ENCODE results near the gene GASK1A.
"Not testable (repeated sequence)": the region's sequence is repeated elsewhere in the genome, so short reads cannot be mapped to it uniquely, and the experiment has no call there.

The GASK1A gene

GRCh38 chr3:43031889-43032545 lies 52.9 kb downstream of the GASK1A start:
- DNase-seq (ENCODE audit: low read depth in 2 of 2): no peak

GRCh38 chr3:43032646-43033628 lies 53.8 kb downstream of the GASK1A start:
- DNase-seq (ENCODE audit: low read depth in 2 of 2): no peak

GRCh38 chr3:43034200-43034599 lies 55.1 kb downstream of the GASK1A start:
- no peak for DNase-seq (ENCODE audit: low read depth in 2 of 2)

DNA sequence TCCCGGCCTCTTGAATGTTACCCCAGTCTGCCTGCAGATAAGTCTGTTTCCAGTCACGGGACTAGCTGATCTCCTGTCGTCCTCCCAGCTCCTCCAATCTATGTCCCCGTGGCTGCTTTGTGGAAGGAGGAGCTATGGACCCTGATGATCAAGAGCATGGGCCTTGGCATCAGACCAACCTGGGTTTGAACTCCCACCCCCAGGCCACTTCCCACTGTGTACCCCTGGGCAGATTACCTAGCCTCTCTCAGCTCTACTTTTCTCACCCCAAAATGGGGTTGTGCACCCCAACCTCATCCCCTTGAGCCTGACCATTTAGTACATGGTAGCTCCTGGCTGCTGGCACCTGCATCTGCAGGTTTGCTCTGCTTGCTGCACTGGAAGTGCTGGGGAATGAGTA lies 55.8 kb downstream of the GASK1A start:
- DNase-seq (ENCODE audit: low read depth in 2 of 2): no peak

DNA sequence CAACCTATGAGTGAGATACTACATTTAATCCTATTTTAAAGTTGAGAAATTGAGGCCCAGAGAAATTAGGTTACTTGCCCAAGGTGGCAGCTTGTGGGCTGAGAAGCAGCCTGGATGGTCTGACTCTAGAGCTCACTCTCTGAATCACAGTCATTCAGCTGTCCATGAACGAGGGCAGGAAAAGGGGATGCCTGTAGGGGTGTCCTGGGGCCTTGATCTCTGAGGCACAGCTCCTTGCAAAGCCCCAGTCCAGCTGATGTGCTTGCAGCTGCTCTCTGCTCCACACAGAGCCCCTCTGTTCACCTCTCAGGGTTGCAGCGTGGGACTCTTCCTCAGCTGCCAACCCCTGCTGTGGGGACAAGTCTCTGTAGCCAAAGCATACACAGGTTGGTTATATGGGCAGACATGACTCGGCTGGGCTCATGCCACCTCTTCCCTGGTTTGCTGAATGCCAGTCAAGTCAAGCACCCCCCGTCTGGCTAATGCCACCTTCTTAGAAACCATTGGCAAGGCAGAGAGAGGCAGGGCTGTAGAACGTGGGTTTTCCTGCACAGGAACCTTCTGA lies 56.8 kb downstream of the GASK1A start:
- no peak for DNase-seq (ENCODE audit: low read depth in 2 of 2)

DNA sequence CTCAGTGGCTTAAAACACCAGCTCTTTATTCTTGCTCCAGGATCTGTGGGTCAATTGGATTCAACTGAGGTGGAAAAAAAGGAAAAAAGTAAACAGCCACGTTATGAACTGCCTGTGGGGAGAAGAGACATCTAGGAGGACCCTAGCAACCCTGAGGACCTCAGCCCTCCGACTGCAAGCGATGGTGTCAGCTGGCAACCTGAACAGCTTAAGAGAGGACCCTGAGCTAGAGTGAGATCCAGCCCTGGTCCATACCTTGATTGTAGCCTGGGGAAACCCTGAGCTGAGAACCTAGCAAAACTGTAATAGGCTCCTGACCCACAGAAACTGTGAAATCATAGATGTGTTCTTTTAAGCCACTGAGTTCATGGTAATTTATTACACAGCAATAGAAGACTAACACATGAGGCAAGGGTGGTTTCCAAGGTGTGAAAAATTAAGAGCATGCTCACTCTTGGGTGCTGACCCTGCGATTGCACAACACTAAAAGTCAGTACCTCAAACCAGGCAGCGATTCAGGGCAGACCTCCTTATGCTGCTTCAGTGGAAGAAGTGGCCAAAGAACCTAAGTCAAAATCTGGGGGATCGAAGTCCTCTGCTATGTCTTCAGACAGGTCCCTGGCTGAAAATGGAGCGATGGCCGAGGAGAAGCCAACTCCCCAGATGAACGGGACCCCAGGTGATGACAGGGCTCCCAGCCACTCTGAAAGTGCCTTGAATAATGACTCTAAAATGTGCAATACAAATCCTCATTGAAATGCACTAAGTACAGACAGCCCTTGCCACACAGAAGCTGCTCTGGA lies 57.7 kb downstream of the GASK1A start:
- no peak for DNase-seq (ENCODE audit: low read depth in 2 of 2)

DNA sequence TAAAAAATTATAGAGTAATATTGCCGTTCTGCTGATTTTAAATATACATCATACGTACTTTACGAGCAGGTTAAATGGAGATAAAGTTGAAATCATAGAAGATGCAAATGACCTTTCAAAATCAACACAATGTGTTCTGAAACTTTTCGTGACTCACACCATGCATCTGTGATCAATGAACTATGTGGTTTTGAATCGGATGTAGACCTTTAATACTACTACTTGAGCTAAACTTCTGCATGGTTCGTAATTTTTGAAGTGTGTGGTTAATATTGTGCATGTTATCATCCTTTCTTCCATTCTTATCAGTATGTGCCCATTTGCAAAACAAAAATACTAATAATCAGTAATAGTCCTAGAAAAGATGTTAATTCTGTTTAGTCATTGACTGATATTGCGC lies 58.9 kb downstream of the GASK1A start:
- DNase-seq (ENCODE audit: low read depth in 2 of 2): no peak

GRCh38 chr3:43041517-43041916 lies 62.4 kb downstream of the GASK1A start:
- no peak for DNase-seq (ENCODE audit: low read depth in 2 of 2)

DNA sequence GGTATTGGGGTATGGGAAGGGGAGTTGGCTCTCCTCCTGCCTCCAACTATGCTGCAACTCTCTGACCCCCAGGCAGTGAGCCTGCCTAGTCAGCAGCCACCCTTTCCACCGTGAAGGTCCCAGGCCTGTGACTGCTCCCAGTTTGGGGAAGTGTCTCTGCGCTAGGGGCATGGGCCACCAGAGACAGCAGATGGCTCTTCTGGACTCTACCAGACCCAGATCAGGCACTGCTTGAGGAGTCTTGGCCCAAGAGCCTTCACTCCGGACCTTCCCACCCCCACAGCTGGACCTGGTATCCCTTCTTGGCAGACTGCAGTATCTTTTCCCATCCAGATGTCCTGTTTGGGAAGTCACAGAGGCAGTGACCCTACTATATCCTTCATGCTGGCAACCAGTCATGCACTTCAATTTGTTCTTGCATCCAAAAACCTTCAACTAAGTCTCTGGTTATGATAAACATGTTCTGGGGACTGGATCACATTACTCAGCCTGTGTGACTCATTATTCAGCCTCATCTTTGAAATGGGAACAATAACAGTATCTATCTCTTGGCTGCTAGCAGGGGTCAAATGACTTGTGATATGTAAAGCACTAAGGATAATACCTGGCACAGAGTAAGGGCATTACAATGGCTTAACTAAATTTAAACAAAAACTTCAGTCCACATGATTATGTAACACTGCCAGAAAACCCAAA lies 64.1 kb downstream of the GASK1A start:
- DNase-seq (ENCODE audit: low read depth in 2 of 2): no peak

DNA sequence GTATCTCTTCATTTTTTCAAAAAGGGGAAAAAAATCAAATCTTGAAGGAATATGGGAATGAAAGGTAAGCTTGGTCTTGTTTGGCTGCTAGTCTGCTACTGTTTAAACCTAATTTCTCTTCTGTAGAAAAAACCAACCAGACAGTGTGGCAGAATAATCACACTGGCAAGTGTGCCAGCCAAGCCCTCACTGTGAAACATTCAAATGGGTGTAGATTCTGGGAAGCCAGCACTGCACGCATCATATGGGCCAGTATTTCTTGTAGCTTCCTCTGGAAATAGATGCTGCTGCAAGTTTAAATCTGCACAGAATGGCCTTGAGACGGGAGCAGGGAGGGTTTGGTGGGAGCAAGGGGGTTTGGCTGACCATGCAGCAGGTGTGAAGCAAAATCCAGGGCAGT lies 64.7 kb downstream of the GASK1A start:
- DNase-seq (ENCODE audit: low read depth in 2 of 2): no peak

DNA sequence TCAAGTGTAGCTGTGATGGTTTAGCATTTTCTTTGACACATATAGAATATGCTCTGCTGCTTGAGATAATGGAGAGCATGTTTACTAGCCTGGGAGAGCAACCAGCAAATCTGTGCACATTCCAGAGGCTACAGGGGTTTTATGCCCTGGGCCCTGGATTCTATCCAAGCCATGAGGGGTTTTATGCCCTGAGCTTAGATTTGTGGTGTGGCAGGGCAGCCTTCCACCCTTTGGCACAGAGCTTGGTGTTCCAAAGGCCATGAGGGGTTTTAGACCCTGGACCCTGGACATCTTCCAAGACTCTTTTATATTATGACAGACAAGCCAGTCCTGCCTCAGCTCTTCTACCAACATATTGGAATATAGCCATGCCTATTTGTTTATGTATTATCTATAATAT lies 66.0 kb downstream of the GASK1A start:
- not testable (repeated sequence) for DNase-seq (ENCODE audit: low read depth in 2 of 2)

DNA sequence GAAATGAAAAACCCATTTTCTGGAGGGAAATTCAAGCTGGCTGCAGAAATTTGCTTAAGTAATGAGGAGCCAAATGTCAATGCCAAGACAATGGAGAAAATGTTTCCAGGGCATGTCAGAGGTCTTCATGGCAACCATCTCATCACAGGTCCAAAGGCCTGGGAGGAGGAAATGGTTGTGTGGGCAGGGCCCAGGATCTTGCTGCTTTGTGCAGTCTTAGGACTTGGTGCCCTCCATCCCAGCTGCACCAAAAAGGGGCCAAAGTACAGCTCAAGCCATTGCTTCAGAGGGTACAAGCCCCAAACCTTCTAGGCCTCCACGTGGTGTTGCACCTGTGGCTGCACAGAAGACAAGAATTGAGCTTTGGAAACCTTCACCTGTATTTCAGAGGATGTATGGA lies 67.5 kb downstream of the GASK1A start:
- no peak for DNase-seq (ENCODE audit: low read depth in 2 of 2)

DNA sequence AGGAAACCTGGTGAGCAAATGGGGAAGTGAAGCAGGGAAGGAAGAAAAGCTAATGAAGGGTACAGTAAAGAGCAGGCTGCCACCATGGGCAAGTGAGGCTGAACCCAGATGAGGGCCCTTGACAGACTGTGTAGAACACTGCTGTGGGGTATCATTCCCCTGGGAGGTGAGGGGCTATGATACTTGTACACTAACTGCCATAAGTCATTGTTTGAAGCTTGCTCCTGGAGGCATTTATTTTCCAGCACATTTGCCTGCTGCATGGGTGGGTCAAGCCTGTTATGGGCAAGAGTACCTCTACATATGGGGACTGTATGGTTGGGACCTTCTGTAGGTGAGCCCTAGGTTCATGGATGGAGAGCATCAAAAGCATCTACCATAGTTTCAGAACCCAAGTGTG lies 69.4 kb downstream of the GASK1A start:
- DNase-seq (ENCODE audit: low read depth in 2 of 2): no peak

DNA sequence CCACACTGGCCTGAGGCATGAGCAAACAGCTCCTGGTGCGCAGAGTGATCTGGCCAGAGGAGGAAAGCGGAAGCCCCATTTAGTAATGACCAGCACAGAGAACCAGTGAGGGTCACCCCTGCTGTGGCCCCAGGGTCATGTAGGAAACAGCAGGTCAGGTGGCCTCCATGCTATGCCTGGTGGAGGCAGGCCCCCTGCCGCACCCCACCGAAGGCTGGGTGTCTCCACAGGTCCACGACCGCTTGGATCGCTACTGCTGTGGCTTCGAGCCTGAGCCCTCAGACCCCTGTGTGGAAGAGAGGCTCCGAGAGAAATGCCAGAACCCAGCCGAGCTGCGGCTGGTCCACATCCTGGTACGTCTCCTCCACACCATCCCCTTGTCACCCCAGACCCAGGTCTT lies 74.2 kb downstream of the GASK1A start:
- no peak for DNase-seq (ENCODE audit: low read depth in 2 of 2)

GRCh38 chr3:43054754-43055153 lies 75.6 kb downstream of the GASK1A start:
- DNase-seq (ENCODE audit: low read depth in 2 of 2): no peak

DNA sequence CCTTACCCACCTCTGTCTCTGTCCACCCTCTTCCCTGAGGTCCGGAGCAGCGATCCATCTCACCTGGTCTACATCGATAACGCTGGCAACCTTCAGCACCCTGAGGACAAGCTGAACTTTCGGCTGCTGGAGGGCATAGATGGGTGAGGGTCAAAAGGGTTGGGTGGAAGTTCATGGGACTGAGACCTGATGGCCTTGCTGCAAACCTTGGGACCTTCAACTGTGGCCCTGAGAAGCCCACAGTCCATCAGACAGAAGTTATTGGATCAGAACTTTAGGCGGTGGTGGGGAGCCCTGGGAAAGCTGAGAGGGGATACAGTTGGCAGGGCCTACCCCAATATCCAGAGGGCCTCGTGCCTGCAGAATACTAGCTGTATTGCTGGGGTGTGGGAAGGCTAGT lies 76.3 kb downstream of the GASK1A start:
- DNase-seq (ENCODE audit: low read depth in 2 of 2): no peak

GRCh38 chr3:43055806-43056770 lies 77.0 kb downstream of the GASK1A start:
- DNase-seq (ENCODE audit: low read depth in 2 of 2): no peak

GRCh38 chr3:43059456-43059855 lies 80.3 kb downstream of the GASK1A start:
- DNase-seq (ENCODE audit: low read depth in 2 of 2): no peak

DNA sequence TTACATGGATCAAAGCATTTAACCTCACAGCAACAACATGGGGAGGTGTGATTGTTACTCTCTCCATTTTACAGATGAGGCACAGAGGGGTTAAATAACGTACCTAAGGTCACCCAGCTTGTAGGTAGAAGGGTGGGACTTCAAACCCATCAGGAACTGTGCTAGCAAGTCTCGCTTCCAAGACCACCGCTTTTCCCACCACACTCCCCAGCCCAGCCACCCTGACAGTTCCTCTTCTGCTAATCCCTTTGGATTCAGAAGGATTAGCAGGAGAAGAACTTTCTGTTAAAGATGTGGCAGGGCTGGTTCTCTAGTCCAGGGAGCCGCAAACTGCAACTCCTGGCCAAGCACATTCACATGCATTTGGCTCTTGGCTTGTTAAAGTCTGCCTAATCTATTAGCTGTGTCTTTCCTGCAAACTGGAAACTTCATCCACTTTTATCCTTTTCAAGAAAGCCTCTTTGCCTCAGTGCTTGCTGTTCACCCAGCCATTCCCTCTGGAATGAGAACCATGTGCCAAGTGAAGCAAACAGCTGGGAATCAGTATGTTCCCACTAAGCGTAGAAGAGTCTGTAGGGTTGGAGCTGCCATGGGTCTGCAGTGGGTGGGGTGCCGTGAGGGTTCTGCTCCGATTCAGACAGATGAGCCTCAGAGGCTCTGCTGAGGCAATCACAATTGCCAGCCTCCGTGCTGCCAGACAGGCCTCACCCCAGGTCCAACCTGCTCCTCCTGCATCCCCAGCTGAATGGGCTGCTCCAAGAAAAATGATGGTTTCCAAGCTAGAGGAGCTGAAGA lies 82.2 kb downstream of the GASK1A start:
- no peak for DNase-seq (ENCODE audit: low read depth in 2 of 2)

All from activated CD4-positive, alpha-beta T cell treated with anti-CD3 and anti-CD28 coated beads for 24 hours (primary cell).